Measurements from ENCODE around the gene THAP3.

Gene THAP3

GRCh38 chr1:6591222-6591621 lies 33.4 kb upstream of the THAP3 start:
- H3K4me3 ChIP-seq (ENCODE audit: low read depth, low read length): no peak overlapping the region
- no peak for TF ChIP-seq CTCF (IDR thresholded peaks at IDR 0.05; ENCODE audit: low read depth, low read length)
- in situ Hi-C loops (cut with HindIII; ENCODE audit: low sequenced_read_pairs): no loop called here
- DNase-seq (ENCODE audit: low read depth, low spot score): no peak

- no peak for DNase-seq (ENCODE audit: low read depth, low spot score)
- no peak overlapping the region for H3K4me3 ChIP-seq (ENCODE audit: low read depth, low read length)
- TF ChIP-seq CTCF (IDR thresholded peaks at IDR 0.05; ENCODE audit: low read depth, low read length): no peak
- in situ Hi-C loops (cut with HindIII; ENCODE audit: low sequenced_read_pairs): no loop called here
These were observed 33.0 kb upstream of the THAP3 start for GRCh38 chr1:6591644-6592043.

- in situ Hi-C loops (cut with HindIII; ENCODE audit: low sequenced_read_pairs): no loop called here
- DNase-seq (ENCODE audit: low read depth, low spot score): no peak
- H3K4me3 ChIP-seq (ENCODE audit: low read depth, low read length): no peak overlapping the region
- TF ChIP-seq CTCF (IDR thresholded peaks at IDR 0.05; ENCODE audit: low read depth, low read length): no peak
These were observed 32.2 kb upstream of the THAP3 start for GRCh38 chr1:6592441-6592840.

GRCh38 chr1:6592865-6593593 lies 31.6 kb upstream of the THAP3 start:
- no peak for TF ChIP-seq CTCF (IDR thresholded peaks at IDR 0.05; ENCODE audit: low read depth, low read length)
- DNase-seq (ENCODE audit: low read depth, low spot score): no peak
- no peak overlapping the region for H3K4me3 ChIP-seq (ENCODE audit: low read depth, low read length)
- in situ Hi-C loops (cut with HindIII; ENCODE audit: low sequenced_read_pairs): no loop called here

- in situ Hi-C loops (cut with HindIII; ENCODE audit: low sequenced_read_pairs): no loop called here
- DNase-seq (ENCODE audit: low read depth, low spot score): no peak
- TF ChIP-seq CTCF (IDR thresholded peaks at IDR 0.05; ENCODE audit: low read depth, low read length): no peak
- no peak overlapping the region for H3K4me3 ChIP-seq (ENCODE audit: low read depth, low read length)
These were observed 30.9 kb upstream of the THAP3 start for GRCh38 chr1:6593810-6594209.

- DNase-seq (ENCODE audit: low read depth, low spot score): no peak
- H3K4me3 ChIP-seq (ENCODE audit: low read depth, low read length): no peak overlapping the region
- in situ Hi-C loops (cut with HindIII; ENCODE audit: low sequenced_read_pairs): no loop called here
- TF ChIP-seq CTCF (IDR thresholded peaks at IDR 0.05; ENCODE audit: low read depth, low read length): no peak
These were observed 29.5 kb upstream of the THAP3 start for GRCh38 chr1:6594977-6595740.
